HTERT RPE-1 (cell line): ENCODE results near the gene EEPD1.
"Not testable (repeated sequence)": the region's sequence is repeated elsewhere in the genome, so short reads cannot be mapped to it uniquely, and the experiment has no call there.

ENCODE experiments used
- in situ Hi-C: fragments of 300-500 bp; cut with MboI; formaldehyde crosslinking; loops from 4 replicates; pipeline ENCODE4 v1.14.3; 2020; ENCODE audit warnings: low sequenced_read_pairs

EEPD1 gene

DNA sequence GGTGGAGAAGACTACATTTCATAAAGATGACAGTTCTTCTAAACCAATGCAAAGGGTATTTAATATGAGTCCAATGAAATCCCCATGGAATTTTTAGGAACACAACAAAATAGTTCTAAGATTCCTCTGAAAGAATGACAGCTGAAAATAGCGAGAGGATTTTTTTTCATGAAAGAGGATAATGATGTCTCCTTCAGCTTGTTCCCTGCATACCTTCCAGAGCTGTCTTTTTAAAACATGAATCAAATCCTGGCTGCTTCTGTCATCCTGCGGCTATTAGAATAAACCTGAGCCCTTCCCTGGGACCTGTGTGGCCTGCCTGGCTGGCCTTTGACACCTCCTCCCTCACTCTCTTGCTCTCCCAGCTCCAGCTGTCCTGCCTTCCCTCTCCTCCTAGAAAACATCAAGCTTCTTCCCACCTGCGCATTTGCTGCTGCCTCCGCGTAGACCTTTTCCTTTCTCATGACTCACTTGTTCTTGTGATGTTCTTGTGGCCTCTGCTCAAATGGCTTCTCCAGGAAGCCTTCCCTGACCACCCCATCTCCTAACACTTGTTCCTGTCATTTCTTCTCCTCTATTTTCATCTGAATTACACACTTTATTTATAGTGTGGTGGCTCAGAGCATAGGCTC is 57.4 kb downstream of the EEPD1 start:
- in situ Hi-C loops: no loop called here

- in situ Hi-C loops: no loop called here
These were observed 61.8 kb downstream of the EEPD1 start for GRCh38 chr7:36214608-36215456.

DNA sequence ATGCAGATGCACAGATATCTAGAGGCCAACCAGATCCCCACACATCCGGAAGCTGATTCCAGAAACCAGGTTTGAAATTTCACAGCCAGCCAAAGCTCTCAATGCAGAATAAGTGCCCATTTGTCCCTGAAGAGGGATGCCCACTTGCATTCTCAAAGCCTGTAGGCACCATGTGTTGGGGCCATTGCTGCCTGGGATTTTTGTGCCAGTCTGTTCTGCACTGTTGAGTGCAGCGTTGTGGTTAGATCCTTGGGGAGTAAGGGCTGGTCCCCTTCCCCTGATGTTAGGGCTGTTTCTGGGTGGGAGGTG is 62.4 kb downstream of the EEPD1 start:
- in situ Hi-C loops: no loop called here

GRCh38 chr7:36216063-36216684 is 63.1 kb downstream of the EEPD1 start:
- in situ Hi-C loops: no loop called here

DNA sequence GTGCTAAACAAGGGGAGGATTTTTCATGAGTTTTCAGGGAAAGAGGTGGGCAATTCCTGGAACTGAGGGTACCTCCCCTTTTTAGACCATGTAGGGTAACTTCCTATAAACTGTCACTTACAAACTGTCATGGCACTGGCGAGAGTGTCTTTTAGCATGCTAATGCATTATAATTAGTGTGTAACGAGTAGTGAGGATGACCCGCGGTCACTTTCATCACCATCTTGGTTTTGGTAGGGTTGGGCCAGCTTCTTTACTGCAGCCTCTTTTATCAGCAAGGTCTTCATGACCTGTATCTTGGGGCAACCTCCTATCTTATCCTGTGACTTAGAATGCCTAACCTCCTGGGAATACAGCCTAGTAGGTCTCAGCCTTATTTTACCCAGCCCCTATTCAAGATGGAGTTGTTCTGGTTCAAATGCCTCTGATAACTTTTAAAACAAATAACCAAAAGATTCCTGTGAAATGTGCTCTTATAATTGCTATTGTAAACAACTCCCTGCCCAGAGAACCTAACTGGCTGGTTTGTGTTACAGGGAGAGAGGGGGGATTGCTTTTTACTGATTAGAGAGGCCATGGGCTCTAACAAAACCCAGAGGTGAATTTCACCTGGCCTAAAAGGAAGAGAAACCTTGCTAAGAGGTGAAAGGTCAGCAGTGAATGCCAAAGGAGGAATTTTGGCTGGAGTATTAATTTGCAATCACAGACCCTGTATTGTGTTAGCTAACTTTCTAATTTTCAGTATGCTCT is 64.3 kb downstream of the EEPD1 start:
- in situ Hi-C loops: no loop called here

GRCh38 chr7:36217961-36218284 is 64.9 kb downstream of the EEPD1 start:
- in situ Hi-C loops: no loop called here

DNA sequence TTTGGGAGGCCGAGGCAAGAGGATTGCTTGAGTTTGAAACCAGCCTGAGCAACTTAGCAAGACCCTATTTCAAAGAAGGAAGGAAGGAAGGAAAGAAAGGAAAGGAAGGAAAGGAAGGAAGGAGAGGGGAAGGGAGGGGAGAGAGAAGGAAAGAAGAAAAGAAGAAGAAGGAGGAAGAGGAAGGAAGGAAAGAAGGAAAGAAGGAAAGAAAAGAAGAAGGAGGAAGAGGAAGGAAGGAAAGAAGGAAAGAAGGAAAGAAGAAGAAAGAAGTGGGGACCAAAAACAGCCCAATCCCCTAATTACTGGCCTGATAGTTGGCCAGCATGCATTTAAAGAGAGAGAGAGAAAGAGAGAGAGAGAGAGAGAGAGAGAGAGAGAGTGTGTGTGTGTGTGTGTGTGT is 66.4 kb downstream of the EEPD1 start:
- in situ Hi-C loops: no loop called here

GRCh38 chr7:36223851-36224250 is 70.8 kb downstream of the EEPD1 start:
- in situ Hi-C loops: no loop called here

DNA sequence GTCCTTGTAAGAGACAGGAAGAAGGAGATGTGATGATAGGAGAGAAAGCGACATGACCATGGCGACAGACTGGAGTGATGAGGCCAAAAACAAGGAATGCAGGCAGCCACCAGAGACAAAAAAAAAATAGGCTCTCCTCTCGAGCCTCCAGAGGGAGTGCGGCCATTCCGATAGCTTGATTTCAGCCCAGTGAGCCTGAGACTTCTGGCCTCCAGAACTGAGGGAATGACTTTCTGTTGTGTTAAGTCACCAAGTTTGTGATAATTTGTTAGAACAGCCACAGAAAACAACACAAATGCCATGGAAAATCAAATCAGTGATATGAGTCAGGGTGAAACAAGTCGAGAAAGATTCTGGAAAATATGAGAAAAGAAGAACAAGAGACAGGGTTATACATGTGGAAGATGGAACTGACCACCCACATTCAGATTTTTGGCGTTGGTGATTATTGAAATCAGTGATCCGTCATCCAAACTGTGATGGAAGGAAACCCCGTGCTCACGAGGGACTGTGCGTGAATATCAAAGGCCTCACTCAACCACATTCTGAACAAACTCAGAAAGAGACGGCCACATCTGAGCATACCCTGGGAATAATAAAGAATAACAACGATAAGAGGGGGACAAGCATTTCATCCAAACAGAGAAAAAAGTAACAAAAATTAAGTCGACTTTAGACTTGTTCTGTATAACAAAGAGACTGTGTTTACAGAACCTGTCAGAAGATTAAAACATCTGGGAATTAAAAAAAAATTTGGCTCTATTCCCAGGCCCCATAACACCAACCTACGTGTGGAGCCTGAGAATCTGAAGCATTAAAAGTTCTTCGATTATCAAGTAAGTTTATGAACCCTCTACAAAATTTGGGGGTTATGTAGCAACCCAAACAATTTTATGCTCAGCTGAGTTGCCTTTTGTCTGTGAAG is 72.1 kb downstream of the EEPD1 start:
- in situ Hi-C loops: no loop called here

GRCh38 chr7:36226151-36226550 is 73.1 kb downstream of the EEPD1 start:
- in situ Hi-C loops: no loop called here

GRCh38 chr7:36227223-36227622 is 74.2 kb downstream of the EEPD1 start:
- in situ Hi-C loops: no loop called here

GRCh38 chr7:36228039-36228438 is 75.0 kb downstream of the EEPD1 start:
- in situ Hi-C loops: no loop called here

DNA sequence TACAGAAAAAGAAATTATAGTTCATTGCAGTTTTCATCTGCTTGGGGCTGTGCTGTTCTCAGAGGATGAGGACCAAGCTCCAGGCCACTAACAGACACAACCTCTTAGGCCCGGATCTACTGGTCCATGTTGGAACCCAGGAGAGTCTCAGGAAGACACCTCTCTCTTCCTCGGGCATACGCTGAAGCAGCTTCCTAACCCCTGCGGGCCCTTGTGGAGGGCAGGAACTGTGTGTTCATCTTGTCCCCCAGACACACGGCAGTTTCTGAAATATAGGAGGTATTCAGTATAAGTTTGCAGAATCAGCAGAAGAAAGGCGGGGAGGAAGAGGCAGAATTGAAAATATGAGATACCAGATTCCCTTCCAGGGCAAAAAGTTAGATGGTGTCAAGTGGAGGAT is 78.4 kb downstream of the EEPD1 start:
- in situ Hi-C loops: no loop called here

DNA sequence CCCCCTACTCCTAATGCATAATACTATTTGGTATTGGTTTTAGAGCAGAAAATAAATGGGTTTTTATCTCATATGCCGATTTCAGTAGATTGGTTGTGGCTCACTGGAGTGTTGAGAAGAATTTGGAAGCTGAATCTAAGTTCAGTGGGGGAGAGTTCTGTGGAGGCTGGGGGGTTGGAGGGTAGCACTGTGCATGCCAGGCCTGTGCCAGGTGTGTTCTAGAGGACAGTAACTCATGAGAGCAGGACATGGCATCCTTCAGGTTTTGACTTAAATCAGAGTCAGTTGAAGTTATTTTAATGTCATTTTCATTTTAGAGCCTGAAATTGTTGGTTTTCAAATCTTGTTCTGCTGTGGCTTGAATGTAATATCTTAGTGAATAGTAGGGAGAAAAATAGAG is 79.5 kb downstream of the EEPD1 start:
- in situ Hi-C loops: no loop called here

- in situ Hi-C loops: no loop called here
These were observed 80.0 kb downstream of the EEPD1 start for GRCh38 chr7:36232971-36233550.

- in situ Hi-C loops: no loop called here
These were observed 83.0 kb downstream of the EEPD1 start for GRCh38 chr7:36236073-36236472.

DNA sequence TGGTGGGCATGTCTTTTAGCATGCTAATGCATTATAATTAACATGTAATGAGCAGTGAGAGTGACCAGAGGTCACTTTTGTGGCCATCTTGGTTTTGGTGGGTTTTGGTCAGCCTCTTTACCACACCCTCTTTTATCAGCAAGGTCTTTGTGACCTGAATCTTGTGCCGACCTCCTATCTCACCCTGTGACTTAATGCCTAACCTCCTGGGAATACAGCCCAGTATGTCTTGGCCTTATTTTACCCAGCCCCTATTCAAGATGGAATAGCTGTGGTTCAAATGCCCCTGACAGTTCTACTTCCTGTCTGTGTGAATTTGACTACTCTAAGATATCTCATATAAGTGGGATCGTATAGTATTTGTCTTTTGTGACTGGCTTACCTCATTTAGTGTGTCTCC is 85.1 kb downstream of the EEPD1 start:
- in situ Hi-C loops: no loop called here

- in situ Hi-C loops: not testable (repeated sequence)
These were observed 90.3 kb downstream of the EEPD1 start for GRCh38 chr7:36243356-36243755.

DNA sequence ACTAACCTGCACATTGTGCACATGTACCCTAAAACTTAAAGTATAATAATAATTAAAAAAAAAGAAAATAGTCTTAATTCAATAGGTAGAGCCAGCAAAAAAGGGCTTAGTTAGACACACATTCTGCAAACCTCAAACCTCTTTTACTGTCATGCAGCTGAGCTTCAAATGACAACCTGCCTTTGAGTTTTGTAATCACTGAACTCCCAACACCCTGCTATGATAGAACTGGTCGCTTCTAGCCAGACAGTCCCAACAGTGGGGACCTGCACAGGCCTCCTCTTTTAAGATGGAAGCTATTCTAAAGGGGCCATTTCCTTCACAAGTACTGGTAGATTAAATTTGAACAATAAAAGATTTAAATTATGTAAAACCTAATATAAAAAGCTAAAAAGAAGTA is 90.9 kb downstream of the EEPD1 start:
- in situ Hi-C loops: not testable (repeated sequence)

DNA sequence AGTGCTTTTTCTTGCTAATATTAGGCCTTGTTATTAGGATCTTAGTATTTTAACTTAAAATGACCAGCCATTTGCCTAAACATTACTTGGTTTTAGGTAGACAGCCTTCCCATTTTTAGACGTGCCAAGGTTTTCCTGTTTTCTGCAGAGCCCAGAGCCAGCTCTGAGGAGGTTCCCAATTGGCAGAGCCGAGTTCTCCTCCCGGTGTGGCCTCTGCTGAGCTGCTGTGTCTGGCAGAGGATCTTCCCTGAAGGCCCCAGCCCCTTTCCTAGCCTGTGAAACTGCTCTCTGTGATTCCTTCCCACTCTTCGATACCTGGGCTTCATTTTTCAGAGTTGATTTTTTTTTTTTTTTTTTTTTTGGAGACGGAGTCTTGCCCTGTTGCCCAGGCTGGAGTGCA is 91.4 kb downstream of the EEPD1 start:
- in situ Hi-C loops: no loop called here
